Midbrain (tissue), 1 donor: Measurements from ENCODE around the gene SPEG.
"Not testable (repeated sequence)": the region's sequence is repeated elsewhere in the genome, so short reads cannot be mapped to it uniquely, and the experiment has no call there.

ENCODE experiments used
- DNase-seq: peaks from one replicate; lab custom pipeline; 2025; lab: John Stamatoyannopoulos, UW

Gene SPEG

DNA sequence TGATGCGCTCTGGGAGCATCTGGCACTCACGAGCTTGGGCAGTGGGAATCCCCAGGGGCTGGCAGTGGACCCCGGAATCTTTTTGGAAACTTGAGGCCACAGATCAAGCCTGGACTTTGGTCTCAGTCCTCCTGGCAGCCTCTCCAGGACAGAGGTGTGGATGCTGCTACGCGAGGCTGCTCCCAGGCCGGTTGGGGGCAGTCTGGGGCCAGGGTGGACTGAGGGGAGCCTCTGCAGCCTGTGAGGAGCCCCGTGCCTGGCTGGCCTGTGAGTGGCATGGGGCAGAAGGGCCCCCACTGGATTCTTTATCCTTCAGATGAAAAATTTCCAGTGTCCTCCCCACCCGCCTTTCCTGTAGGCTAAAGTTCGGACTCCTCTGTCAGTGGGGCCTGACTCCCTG, 29.2 kb upstream of the SPEG start:
- DNase-seq: no peak

DNA sequence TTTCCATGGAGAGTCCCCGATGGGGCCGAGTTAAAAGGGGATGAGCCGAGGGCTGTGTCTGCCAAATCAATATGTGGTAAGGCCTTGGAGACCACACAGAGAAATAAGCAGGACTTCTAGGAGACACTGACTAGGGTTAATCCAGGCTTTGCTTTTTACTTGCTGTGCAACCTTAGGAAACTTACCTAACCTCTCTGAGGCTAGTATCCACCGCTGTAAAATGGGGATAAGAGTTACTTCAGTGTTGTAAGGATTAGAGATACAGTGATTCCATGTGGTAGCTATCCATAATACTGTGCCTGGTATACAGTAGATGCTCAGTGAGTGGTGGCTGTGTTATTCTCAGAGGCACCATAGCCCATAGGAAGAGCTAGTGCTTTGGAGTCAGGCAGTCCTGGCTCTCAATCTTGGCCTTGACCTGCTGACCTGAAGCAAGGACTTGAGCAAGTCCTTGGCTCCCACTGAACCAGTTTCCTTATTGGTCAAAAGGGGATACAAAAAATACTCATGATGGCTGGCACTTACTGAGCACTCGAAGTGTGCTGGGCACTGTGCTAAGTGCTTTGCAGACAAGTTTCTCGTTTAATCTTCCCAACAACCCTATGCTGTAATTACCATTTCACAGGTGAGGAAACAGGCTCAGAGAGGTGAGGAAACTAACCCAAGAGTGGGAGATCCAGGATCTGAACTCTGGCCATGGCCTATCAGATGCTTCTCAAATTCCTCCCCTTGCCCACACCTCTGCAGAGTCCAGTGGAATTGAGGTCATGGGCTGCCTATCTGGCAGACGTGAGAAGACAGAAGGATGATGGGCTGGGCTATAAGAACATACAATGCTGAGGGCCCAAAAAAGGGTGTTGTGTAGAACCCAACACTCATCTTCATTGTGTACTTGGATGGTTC, 28.4 kb upstream of the SPEG start:
- no peak for DNase-seq

DNA sequence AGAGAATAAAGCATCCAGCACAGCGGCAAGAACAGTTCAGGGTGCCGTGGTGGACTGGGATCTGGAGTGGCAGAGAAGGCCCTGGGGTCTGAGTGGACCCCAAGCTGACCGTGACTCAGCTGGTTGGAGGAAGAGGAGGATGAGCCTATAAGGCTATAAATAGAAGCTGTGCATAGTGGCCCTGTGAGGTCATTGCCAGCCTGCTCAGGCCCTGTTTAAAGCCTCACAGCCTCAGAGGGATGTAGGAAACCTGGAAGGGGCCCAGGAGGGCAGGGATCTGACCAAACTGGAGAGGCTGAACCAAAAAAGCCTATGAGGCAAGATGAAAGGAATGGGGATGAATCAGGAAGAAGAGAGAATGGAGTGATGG, 27.8 kb upstream of the SPEG start:
- DNase-seq: no peak

DNA sequence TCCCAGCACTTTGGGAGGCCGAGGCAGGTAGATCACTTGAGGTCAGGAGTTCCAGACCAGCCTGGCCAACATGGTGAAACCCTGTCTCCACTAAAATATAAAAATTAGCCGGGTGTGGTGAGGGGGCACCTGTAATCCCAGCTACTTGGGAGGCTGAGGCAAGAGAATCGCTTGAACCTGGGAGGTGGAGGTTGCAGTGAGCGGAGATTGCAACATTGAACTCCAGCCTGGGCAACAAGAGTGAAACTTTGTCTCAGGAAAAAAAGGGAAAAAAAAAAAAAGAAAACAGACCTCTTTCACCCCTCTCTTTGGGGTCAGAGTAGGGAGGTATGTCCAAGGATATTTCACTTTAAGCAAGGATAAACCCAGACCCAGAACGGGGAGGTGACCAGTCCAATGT, 27.3 kb upstream of the SPEG start:
- DNase-seq: not testable (repeated sequence)

DNA sequence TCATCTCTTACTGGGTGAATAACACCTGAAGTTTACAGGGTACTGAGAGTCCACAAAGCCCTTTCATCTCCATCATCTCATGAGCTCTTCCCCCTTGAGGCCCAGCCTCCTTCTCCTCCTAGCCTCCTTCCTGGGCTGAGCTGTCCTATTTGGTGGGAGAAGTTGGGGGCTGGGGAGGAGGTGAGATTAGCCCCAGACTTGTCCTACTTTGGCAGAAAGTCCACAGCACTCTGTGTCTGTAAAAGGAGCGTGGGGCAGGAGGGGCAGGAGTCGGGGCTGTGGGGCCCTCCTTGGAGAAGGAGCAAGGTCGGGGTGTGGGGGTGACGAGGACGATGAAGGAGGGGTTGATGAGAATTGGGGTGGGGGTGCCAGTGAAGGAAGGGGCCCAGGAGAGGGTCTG, 26.4 kb upstream of the SPEG start:
- DNase-seq: no peak

DNA sequence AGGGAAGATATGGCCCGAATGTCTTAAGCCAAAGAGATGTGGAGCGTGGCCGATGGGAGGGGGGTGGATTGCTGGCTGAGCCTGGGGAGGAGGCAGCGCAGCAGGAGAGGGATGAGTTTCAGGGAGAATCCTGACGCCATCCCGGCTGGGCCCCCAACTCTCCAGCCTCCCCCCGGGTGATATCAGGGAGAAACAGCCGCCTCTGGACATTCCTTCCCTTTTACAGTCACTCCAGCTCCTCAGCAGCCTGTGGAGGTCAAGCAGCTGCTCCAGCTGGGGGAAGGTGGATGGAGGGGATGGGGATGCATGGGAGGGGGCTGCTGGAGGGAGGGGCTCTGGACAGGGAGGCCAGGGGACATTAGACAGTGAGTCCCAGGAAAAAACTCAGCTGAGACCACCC, 26.0 kb upstream of the SPEG start:
- no peak for DNase-seq

DNA sequence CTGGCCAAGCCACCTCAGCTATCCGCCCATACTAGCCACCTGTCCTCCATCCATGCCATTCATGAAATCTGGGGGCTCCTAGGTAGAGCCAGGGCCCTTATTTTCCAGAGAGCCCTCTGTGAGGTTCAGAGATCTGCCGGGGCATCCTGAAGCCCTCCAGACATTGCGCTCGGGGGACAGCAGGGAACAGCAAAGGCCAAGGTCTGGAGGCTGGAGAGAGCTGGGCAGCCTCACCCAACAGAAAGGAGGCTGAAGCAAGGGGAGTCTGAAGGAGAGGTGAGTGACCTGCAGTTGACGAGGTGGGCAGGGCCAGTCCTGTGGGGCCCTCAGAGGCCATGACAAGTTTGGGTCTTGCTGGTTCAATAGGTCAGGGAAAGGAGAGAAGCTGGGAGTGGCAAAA, 25.0 kb upstream of the SPEG start:
- no peak for DNase-seq

DNA sequence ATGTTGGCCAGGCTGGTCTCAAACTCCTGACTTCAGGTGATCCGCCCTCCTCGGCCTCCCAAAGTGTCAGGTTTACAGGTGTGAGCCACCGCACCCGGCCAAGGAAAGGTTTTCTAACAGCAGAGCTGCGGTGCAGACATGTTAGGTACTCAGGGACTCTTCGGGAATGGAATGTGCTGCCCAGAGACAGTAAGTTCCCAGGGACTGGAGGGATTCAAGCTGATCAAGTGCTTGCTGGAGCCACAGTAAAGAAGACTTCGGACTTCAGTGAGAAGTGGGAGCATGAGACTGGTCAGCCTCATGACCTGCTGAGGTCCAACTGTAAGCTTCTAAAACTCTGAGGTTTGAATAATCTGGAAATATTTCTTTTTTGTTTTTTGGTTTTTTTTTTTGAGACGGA, 24.3 kb upstream of the SPEG start:
- no peak for DNase-seq

DNA sequence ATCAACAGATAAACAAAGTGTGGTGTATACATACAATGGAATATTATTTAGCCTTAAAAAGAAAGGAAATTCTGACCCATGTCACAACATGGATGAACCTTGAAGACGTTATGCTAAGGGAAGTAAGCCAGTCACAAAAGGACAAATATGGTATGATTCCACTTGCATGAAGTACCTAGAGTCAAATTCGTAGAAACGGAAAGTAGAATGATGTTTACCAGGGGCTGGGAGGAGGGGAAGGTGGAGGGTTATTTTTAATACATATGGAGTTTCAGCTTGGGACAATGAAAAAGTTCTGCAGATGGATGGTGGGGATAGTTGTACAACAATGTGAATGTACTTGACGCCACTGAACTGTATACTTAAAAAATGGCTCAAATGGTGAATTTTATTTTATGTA, 19.8 kb upstream of the SPEG start:
- no peak for DNase-seq

DNA sequence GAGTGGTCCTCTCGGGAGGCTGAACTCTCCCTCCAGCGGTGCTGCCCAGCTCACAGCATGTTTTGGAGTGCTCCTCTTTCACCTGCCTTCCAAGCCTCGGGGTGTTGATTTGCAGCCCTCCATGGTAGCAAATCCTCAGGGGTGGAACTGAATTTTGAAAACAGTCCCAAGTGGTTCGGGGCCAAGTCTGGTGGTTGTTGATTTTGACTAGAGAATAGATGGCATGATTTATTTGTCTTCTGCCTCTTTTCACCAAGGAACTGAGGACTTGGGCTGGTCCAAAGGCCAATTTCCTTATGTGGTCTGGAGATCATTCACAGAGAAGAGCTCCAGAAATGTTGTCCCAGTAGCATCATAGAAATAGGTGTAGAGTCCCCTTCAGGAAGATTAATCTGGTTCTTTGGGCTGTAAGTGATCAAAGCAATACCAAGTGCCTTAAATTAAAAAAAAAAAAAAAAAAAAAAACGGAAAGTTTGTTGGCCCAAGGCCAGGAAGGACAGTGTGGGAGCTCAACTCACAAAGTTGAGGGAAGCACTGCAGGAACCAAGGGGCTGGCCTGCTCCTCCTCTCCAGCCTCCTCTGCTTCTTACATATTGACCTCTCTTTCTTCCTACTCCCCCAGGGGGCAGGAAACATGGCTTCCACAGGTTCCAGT, 18.9 kb upstream of the SPEG start:
- no peak for DNase-seq

DNA sequence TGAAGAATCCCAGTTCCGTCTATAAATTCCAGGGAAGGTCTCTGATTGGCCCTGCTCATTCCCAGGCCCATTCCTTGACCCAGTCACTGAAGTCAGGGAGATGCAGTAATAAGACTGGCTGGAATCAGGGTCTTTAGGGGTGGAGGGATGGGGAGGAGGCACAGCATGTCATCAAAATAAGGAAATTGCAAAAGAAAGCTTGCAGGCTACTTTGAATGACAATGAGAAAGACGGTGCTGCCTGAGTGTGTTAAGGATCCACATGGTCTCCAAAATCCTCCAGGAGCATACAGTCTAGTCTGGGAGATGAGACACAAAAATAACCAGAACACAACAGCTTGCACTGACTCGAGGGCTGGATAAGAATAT, 18.4 kb upstream of the SPEG start:
- DNase-seq: no peak

DNA sequence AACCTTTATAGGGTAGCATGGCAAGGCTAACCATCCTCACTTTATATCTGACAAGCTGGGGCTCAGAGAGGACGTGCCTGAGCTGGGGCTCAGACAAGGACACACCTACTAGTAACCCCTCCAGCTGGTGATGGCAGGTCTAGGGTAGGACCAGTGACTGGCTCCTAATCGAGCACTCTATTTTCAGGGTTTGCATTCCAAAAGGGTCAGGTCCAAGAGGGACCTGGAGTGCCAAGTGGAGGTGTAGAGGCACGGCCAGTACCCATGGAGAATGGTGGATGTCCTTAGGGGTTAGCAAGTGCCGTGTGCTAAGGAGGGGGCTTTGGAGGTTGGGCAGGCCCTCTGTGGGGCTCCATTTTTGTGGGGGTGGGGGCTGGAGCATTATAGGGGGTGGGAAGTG, 17.7 kb upstream of the SPEG start:
- no peak for DNase-seq

DNA sequence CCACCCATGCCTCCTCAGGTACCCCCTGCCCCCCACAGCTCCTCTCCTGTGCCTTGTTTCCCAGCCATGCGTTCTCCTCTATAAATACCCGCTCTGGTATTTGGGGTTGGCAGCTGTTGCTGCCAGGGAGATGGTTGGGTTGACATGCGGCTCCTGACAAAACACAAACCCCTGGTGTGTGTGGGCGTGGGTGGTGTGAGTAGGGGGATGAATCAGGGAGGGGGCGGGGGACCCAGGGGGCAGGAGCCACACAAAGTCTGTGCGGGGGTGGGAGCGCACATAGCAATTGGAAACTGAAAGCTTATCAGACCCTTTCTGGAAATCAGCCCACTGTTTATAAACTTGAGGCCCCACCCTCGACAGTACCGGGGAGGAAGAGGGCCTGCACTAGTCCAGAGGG, 17.3 kb upstream of the SPEG start:
- DNase-seq: no peak

DNA sequence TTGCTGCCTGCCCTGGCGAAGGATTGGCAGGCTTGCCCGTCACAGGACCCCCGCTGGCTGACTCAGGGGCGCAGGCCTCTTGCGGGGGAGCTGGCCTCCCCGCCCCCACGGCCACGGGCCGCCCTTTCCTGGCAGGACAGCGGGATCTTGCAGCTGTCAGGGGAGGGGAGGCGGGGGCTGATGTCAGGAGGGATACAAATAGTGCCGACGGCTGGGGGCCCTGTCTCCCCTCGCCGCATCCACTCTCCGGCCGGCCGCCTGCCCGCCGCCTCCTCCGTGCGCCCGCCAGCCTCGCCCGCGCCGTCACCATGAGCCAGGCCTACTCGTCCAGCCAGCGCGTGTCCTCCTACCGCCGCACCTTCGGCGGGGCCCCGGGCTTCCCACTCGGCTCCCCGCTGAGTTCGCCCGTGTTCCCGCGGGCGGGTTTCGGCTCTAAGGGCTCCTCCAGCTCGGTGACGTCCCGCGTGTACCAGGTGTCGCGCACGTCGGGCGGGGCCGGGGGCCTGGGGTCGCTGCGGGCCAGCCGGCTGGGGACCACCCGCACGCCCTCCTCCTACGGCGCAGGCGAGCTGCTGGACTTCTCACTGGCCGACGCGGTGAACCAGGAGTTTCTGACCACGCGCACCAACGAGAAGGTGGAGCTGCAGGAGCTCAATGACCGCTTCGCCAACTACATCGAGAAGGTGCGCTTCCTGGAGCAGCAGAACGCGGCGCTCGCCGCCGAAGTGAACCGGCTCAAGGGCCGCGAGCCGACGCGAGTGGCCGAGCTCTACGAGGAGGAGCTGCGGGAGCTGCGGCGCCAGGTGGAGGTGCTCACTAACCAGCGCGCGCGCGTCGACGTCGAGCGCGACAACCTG, 16.3 kb upstream of the SPEG start, which contains the start of gene DES:
Gene DES, plus strand, starts transcription at position 223 of the 857 bp plus-strand sequence. Its CDS starts 86 bp downstream, at position 309.
- DNase-seq: no peak

DNA sequence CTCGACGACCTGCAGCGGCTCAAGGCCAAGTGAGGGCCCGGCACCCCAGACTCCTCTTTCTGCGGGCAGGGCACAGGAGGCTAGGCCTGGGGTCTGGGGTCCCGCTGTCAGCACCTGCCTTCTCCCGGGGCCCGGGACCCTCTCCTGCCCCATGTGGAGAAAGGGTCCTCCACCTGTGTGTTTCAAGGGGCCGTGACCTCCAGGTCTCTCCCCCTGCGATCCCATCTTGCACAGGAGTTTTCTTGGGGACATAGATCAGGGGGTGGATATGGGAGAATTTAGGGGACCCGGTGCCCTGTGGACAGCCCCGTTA, 15.7 kb upstream of the SPEG start:
- DNase-seq: no peak

DNA sequence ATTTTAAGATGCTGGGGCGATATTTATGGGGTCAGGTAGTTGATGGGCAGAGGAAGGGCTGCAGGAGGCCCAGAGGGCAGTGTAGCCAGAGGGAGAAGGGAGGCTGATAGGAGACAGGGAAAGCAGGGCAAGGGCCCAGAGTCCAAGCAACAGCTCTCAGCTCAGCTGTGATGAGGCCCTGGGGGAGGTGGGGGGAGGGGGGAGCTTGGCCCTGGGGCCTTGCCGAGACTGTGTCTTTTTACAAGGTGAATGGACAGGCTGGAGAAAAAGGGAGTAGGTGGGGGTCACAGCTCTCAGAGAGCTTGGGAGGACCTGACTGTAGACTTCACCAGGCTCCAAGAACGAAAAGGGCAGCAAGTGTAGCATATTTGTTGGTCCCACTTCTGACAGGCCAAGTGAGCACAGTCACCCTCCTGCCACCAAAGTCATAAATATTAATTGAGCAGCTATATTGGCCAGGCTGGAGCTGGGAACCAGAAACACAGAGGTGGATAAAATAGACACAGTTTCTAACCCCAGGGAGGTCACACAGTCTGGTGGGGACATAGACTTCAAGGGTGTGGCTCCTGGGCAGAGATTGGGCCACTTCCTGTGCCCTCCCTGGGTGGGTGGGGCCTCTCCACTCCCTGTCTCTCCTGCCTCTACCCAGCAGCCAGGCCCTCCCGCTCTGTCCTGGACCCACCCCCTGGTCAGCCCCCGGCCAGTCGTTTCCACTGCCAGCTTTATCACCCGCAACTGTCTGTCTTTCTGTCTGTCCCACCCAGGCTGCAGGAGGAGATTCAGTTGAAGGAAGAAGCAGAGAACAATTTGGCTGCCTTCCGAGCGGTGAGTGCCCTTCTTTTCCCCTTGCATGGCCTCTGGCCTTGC, 15.1 kb upstream of the SPEG start:
- no peak for DNase-seq

DNA sequence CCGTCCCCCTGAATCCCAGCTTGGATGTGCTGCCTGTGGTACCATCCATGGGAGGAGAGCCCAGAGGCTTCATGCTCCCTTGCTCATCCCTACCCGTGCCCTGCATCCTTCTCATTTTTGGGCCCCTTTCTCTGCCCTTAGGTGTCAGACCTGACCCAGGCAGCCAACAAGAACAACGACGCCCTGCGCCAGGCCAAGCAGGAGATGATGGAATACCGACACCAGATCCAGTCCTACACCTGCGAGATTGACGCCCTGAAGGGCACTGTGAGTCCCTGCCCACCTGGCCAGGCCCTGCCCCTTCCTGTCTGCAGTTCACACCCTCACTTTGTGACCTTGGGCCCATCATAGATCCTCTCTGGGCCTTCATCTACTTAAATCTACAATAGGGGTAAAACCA, 14.0 kb upstream of the SPEG start:
- no peak for DNase-seq

DNA sequence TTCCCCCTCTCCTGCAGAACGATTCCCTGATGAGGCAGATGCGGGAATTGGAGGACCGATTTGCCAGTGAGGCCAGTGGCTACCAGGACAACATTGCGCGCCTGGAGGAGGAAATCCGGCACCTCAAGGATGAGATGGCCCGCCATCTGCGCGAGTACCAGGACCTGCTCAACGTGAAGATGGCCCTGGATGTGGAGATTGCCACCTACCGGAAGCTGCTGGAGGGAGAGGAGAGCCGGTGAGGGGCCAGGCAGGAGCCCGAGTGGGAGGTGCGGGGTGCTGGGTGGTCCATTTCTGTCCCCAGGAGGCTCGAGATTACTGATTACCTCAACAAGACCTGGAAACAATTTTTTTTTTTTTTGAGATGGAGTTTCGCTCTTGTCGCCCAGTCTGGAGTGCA, 13.3 kb upstream of the SPEG start:
- no peak for DNase-seq

DNA sequence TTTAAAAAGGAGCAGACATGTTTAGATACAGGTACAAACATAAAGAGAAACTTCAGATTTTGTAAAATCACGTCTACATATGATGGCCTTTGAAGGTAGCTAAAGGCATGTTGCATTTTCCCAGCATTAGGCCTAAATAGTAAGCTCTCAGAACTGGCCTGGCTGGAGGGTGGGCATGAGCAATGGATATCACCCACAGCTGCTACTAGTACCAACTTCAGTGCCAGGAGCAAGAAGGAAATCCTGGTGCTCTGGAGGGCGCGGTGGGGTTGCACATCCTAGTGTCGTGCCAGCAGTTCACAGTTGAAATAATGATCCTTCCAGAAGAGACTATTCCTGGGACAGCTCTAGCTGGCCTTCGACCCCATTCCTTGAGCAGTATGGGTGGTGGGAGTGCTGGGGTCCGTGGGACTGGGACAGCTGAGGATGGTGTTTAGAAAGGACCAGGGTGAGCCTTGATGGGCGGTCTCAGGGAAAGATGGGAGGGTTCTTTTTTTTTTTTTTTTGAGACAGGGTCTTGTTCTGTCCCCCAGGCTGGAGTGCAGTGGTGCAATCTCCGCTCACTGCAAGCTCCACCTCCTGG, 11.6 kb upstream of the SPEG start:
- DNase-seq: no peak

DNA sequence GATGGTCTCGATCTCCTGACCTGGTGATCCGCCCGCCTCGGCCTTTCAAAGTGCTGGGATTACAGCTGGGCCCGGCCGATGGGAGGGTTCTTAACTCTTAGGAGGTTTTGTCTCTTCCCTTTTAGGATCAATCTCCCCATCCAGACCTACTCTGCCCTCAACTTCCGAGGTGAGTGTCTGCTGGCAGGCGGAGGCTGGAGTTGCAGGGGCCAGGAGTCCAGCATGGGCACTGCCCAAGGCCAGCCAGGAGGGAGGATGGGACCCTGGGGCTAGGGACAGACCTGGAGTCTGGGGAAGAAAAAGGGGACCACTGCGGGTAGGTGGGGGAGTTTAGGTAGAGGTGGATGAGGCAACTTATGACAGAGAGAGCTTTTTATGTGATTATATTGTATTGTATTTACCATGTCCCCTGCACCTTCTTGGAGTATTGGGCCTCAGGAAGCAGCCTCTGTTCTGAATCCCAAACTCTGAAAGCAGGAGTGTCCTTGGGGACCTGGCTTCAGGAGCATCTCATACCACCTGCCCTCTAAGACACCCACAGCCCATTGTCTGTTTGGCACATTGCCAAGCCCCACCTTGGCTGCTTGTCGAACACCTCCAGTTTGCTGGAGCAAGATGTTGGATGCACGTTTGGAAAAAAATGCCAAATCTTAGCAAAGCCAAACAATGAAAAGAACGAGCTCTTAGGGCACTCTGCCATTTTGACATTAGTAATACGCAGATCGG, 10.8 kb upstream of the SPEG start:
- no peak for DNase-seq
